K562 (cell line): ENCODE results near the gene CEACAM18. TPM values are rescaled to one million over a fixed set of nuclear protein-coding genes. Genes with fewer than 3 reads are reported as not detected.
A peak's percentile ranks its signal among the peaks of the same experiment; 100 is the strongest.

Experiments
- ATF7 ChIP-seq: fragments of 450-650 bp; IDR thresholded peaks from 2 replicates; pipeline ENCODE4 v1.7.1; 2014; ENCODE audit warnings: mild to moderate bottlenecking, moderate library complexity
- CBX3 ChIP-seq, 2 experiments: IDR thresholded peaks; 1 replicate in 1 of 2; 2 replicates in 1 of 2; pipeline ENCODE4 v1.6.1; 2012; ENCODE audit warnings: inconsistent platforms in 2 of 2, low read length in 2 of 2, borderline replicate concordance in 1 of 2, control low read depth in 1 of 2
- MAFK ChIP-seq: IDR thresholded peaks from 2 replicates; pipeline ENCODE4 v1.6.1; 2011; ENCODE audit warnings: low read length, improper control_type of control experiment
- MTA2 ChIP-seq: fragments of 450-650 bp; IDR thresholded peaks from 2 replicates; pipeline ENCODE4 v1.6.1; 2016; ENCODE audit warnings: low read depth
- PML ChIP-seq: IDR thresholded peaks from 2 replicates; pipeline ENCODE4 v1.6.1; 2012; ENCODE audit warnings: low read length, inconsistent platforms
- RBFOX2 ChIP-seq: fragments of 200-400 bp; formaldehyde crosslinking; IDR thresholded peaks from 2 replicates; pipeline ENCODE4 v1.6.1; 2017; ENCODE audit warnings: low read depth, mild to moderate bottlenecking, low read length, moderate library complexity
- SOX6 ChIP-seq: fragments of 450-650 bp; IDR thresholded peaks from 2 replicates; pipeline ENCODE4 v1.6.1; 2014; ENCODE audit warnings: mild to moderate bottlenecking
- SUPT5H ChIP-seq: fragments of 450-650 bp; IDR thresholded peaks from 2 replicates; pipeline ENCODE4 v1.6.1; 2016
- ZEB2 ChIP-seq: fragments of 450-650 bp; IDR thresholded peaks from 2 replicates; pipeline ENCODE4 v1.6.1; 2016
- ZNF197 ChIP-seq: fragments of 200-800 bp; sonication (Bioruptor generic); IDR thresholded peaks from 2 replicates; pipeline ENCODE4 v1.6.1; 2016; ENCODE audit warnings: low read depth, missing genetic modification characterization, missing compliant biosample characterization
- ZNF282 ChIP-seq: sonication (generic); formaldehyde crosslinking; IDR thresholded peaks from 2 replicates; pipeline ENCODE4 v1.8.1; 2023; ENCODE audit warnings: missing genetic modification reagents
- ZNF3 ChIP-seq: fragments of 250-450 bp; sonication (Bioruptor Pico); IDR thresholded peaks from 2 replicates; pipeline ENCODE4 v1.5.0; 2021; ENCODE audit warnings: mild to moderate bottlenecking, moderate library complexity
- ZNF408 ChIP-seq: fragments of 250-450 bp; sonication (Bioruptor Pico); IDR thresholded peaks from 2 replicates; pipeline ENCODE4 v1.4.0; 2020; ENCODE audit warnings: low read depth, mild to moderate bottlenecking, moderate library complexity
- ZNF583 ChIP-seq: fragments of 250-450 bp; sonication (Bioruptor Pico); IDR thresholded peaks from 2 replicates; pipeline ENCODE4 v1.4.0; 2020
- ZNF586 ChIP-seq: fragments of 450-650 bp; formaldehyde crosslinking; conservative IDR thresholded peaks from 2 replicates; pipeline ENCODE4 v1.4.0; 2020; ENCODE audit warnings: mild to moderate bottlenecking, moderate library complexity
- polyA plus RNA-seq, 8 experiments: library from polyadenylated mRNA; depleted of rRNA in 4 of 8; stranded (reverse) in 5 of 8; unstranded in 3 of 8; fragments of >200 nt; fragmentation: Nextera tagmentation in 2 of 8; fragmentation: Illumina TruSeq in 1 of 8; extraction: Ambion mirVana in 2 of 8; extraction: Trizol in 1 of 8; gene quantifications; 2 replicates each; pipeline versions ENCODE4 v1.2.1 to v1.2.3, GENCODE V29; 2011 to 2014; ENCODE audit warnings: inconsistent platforms in 1 of 8, missing spikeins in 1 of 8
- total RNA-seq, 7 experiments: library from RNA; depleted of rRNA in 6 of 7; stranded (reverse); fragments of >200 nt in 6 of 7; fragmentation: Illumina TruSeq in 2 of 7; extraction: Trizol in 2 of 7; gene quantifications; 2 replicates each; pipeline versions ENCODE4 v1.2.1 to v1.2.3, GENCODE V29; 2011 to 2021; ENCODE audit warnings: low replicate concordance in 1 of 7
- TF ChIP-seq, protein P1 (sequence below): fragments of 150-350 bp; conservative IDR thresholded peaks from 2 replicates; pipeline ENCODE4 v1.6.1; 2014; ENCODE audit warnings: low read length
- TF ChIP-seq, protein P2 (sequence below): sonication (generic); formaldehyde crosslinking; IDR thresholded peaks from 2 replicates; pipeline ENCODE4 v1.8.0; 2022; ENCODE audit warnings: missing genetic modification reagents, mild to moderate bottlenecking, moderate library complexity, borderline replicate concordance
- TF ChIP-seq, protein P3 (sequence below): sonication (generic); formaldehyde crosslinking; IDR thresholded peaks from 2 replicates; pipeline ENCODE4 v1.8.1; 2023; ENCODE audit warnings: mild to moderate bottlenecking, missing genetic modification reagents

CEACAM18 gene
- total and polyA plus RNA-seq, 9 of the 15 experiments (the other 6 are each of a cell fraction or from before 2014, with no cell fraction given) = 0.08 to 0.24 (median 0.15) TPM; not detected in 3

DNA sequence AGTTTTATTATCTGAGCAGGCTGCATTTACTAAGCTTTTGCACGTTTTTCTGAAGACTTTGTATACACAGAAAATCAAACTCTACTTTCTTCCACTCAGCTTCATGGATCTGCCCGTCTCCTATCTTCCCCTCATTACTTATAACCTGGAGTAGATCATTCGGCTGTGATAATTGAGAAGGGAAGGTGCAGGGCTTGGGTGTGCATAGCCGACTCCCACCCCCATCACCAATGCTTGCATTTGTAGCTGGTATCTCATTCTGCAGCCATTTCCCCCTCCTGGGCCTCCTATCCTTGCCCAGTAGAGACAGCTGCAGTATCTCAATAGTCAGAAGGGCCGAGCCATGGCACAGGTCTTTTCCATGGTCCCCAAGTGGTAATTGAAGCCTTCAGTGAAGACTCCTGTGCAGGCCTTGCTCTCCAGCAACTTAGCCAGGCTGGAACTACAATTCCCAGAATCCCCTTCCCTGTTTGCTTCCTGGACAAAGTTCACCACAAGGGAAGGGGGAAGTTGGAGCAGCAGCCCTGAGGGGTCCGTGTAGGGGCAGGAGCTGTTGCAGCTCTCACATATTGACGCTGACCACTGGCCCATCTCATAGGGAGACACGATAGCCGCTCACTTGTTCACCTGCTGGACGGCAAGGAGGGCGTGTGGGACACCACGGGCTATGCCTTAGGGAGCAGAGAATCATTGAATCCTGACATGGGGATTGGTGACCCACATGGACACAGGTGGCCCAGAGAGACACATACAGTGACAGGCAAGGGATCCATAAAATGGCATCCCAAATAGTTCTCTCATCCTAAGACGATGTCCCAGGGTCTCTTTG, 18.0 kb upstream of the CEACAM18 start (continued):
- 0 out of 2 replicates have a peak, but pooled peaks have one; percentile 29 for TF ChIP-seq ATF7
- TF ChIP-seq ZNF282 = no peak
- no peak for TF ChIP-seq ZNF3 (CRISPR knock-in tag)
- TF ChIP-seq ZNF197 (CRISPR knock-in tag) = peak; percentile 54; the same call in 1 of the 2 replicates
- peak; percentile 88 for TF ChIP-seq MTA2
- no peak for TF ChIP-seq ZNF586
- peak; percentile 32; the same call in 1 of the 2 replicates for TF ChIP-seq MAFK
- TF ChIP-seq PML = no peak
- TF ChIP-seq ZNF408 = no peak
- TF ChIP-seq, protein P1, sequence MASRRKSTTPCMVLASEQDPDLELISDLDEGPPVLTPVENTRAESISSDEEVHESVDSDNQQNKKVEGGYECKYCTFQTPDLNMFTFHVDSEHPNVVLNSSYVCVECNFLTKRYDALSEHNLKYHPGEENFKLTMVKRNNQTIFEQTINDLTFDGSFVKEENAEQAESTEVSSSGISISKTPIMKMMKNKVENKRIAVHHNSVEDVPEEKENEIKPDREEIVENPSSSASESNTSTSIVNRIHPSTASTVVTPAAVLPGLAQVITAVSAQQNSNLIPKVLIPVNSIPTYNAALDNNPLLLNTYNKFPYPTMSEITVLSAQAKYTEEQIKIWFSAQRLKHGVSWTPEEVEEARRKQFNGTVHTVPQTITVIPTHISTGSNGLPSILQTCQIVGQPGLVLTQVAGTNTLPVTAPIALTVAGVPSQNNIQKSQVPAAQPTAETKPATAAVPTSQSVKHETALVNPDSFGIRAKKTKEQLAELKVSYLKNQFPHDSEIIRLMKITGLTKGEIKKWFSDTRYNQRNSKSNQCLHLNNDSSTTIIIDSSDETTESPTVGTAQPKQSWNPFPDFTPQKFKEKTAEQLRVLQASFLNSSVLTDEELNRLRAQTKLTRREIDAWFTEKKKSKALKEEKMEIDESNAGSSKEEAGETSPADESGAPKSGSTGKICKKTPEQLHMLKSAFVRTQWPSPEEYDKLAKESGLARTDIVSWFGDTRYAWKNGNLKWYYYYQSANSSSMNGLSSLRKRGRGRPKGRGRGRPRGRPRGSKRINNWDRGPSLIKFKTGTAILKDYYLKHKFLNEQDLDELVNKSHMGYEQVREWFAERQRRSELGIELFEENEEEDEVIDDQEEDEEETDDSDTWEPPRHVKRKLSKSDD = no peak
- TF ChIP-seq ZEB2 = no peak
- no peak for TF ChIP-seq ZNF583 (CRISPR knock-in tag)
- TF ChIP-seq, protein P2, sequence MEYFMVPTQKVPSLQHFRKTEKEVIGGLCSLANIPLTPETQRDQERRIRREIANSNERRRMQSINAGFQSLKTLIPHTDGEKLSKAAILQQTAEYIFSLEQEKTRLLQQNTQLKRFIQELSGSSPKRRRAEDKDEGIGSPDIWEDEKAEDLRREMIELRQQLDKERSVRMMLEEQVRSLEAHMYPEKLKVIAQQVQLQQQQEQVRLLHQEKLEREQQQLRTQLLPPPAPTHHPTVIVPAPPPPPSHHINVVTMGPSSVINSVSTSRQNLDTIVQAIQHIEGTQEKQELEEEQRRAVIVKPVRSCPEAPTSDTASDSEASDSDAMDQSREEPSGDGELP (CRISPR knock-in tag) = peak; percentile 53; the same call in 1 of the 2 replicates
- TF ChIP-seq CBX3 (IDR thresholded peaks at IDR 0.05; ENCODE audit: borderline replicate concordance in 1 of 2, low read length in 2 of 2) = peak in 1 of 2 experiments; percentile 77; a peak in 1 of 3 replicates
- TF ChIP-seq, protein P3, sequence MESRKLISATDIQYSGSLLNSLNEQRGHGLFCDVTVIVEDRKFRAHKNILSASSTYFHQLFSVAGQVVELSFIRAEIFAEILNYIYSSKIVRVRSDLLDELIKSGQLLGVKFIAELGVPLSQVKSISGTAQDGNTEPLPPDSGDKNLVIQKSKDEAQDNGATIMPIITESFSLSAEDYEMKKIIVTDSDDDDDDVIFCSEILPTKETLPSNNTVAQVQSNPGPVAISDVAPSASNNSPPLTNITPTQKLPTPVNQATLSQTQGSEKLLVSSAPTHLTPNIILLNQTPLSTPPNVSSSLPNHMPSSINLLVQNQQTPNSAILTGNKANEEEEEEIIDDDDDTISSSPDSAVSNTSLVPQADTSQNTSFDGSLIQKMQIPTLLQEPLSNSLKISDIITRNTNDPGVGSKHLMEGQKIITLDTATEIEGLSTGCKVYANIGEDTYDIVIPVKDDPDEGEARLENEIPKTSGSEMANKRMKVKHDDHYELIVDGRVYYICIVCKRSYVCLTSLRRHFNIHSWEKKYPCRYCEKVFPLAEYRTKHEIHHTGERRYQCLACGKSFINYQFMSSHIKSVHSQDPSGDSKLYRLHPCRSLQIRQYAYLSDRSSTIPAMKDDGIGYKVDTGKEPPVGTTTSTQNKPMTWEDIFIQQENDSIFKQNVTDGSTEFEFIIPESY (CRISPR knock-in tag) = no peak
- no peak for TF ChIP-seq SOX6
- TF ChIP-seq RBFOX2 = peak; percentile 41; the same call in 1 of the 2 replicates
- peak; percentile 42; the same call in 1 of the 2 replicates for TF ChIP-seq SUPT5H
